ENCODE results near the gene INSIG1.
A peak's percentile ranks its signal among the peaks of the same experiment; 100 is the strongest.

INSIG1 gene

GRCh38 chr7:155313096-155313495, 15.4 kb downstream of the INSIG1 start:
- H3K27me3 ChIP-seq (ENCODE audit: insufficient read depth, low read length, poor library complexity): no peaks in the 10 kb centered on the region
- no peak for ATAC-seq (ENCODE audit: insufficient read depth, low read depth)

GRCh38 chr7:155315977-155316376, 18.3 kb downstream of the INSIG1 start:
- Histone ChIP-seq H3K9ac (ENCODE audit: low read depth, low read length) (no peak overlapping the region), H2AFZ (ENCODE audit: low read depth, low read length) (no peak overlapping the region)
- no peak for ATAC-seq (ENCODE audit: insufficient read depth, low read depth)

More at GRCh38 chr7:155313096-155313495, 15.4 kb downstream of the INSIG1 start:
- Histone ChIP-seq H3K9me3 (ENCODE audit: insufficient read depth, low read length, severe bottlenecking) (no peaks in the 10 kb centered on the region), H2AFZ (ENCODE audit: low read depth, low read length) (no peak overlapping the region), H3K4me1 (ENCODE audit: insufficient read depth, low read length) (no peaks in the 10 kb centered on the region), H3K36me3 (ENCODE audit: insufficient read depth, low read length) (peaks cover 31% of the 10 kb centered on the region), H3K27ac (ENCODE audit: low read length) (no peak overlapping the region), H3K4me3 (ENCODE audit: low read depth in 1 of 2, low read length in 2 of 2) (no peak overlapping the region), H3K9ac (ENCODE audit: low read depth, low read length) (no peak overlapping the region), H4K20me1 (ENCODE audit: insufficient read depth, low read length) (peaks cover 12% of the 10 kb centered on the region; the same call in 1 of the 2 replicates), H3K79me2 (ENCODE audit: insufficient read depth, low read length) (no peaks in the 10 kb centered on the region), H3K4me2 (ENCODE audit: insufficient read depth, low read length) (no peak overlapping the region)
- TF ChIP-seq CTCF (IDR thresholded peaks at IDR 0.05; ENCODE audit: borderline replicate concordance, extremely low read depth, low read length, poor library complexity, severe bottlenecking): no peak
- TF ChIP-seq EZH2 (IDR thresholded peaks at IDR 0.05; ENCODE audit: borderline replicate concordance, low read depth, low read length, severe bottlenecking): no peak
- no peak for DNase-seq

GRCh38 chr7:155316427-155317113, 18.9 kb downstream of the INSIG1 start:
- no peaks in the 10 kb centered on the region for H3K79me2 ChIP-seq (ENCODE audit: insufficient read depth, low read length)
- H3K4me2 ChIP-seq (ENCODE audit: insufficient read depth, low read length): no peak overlapping the region
- no peaks in the 10 kb centered on the region for H3K4me1 ChIP-seq (ENCODE audit: insufficient read depth, low read length)
- 0 out of 3 replicates have a peak, but pooled peaks have one; percentile 13 for ATAC-seq (ENCODE audit: insufficient read depth, low read depth)
- DNase-seq: no peak
- H2AFZ ChIP-seq (ENCODE audit: low read depth, low read length): no peak overlapping the region
- H3K27ac ChIP-seq (ENCODE audit: low read length): no peak overlapping the region
- H4K20me1 ChIP-seq (ENCODE audit: insufficient read depth, low read length): no peaks in the 10 kb centered on the region
- no peak overlapping the region for H3K9ac ChIP-seq (ENCODE audit: low read depth, low read length)
- no peak for TF ChIP-seq CTCF (IDR thresholded peaks at IDR 0.05; ENCODE audit: borderline replicate concordance, extremely low read depth, low read length, poor library complexity, severe bottlenecking)
- no peaks in the 10 kb centered on the region for H3K9me3 ChIP-seq (ENCODE audit: insufficient read depth, low read length, severe bottlenecking)
- H3K4me3 ChIP-seq (ENCODE audit: low read depth in 1 of 2, low read length in 2 of 2): no peak overlapping the region
- H3K36me3 ChIP-seq (ENCODE audit: insufficient read depth, low read length): peaks cover 4% of the 10 kb centered on the region; the same call in 1 of the 2 replicates
- no peaks in the 10 kb centered on the region for H3K27me3 ChIP-seq (ENCODE audit: insufficient read depth, low read length, poor library complexity)

More at GRCh38 chr7:155315977-155316376, 18.3 kb downstream of the INSIG1 start:
- no peaks in the 10 kb centered on the region for H4K20me1 ChIP-seq (ENCODE audit: insufficient read depth, low read length)
- no peak for DNase-seq
- H3K27ac ChIP-seq (ENCODE audit: low read length): no peak overlapping the region
- H3K4me3 ChIP-seq (ENCODE audit: low read depth in 1 of 2, low read length in 2 of 2): no peak overlapping the region
- no peaks in the 10 kb centered on the region for H3K4me1 ChIP-seq (ENCODE audit: insufficient read depth, low read length)
- no peaks in the 10 kb centered on the region for H3K9me3 ChIP-seq (ENCODE audit: insufficient read depth, low read length, severe bottlenecking)
- H3K27me3 ChIP-seq (ENCODE audit: insufficient read depth, low read length, poor library complexity): no peaks in the 10 kb centered on the region
- peaks cover 4% of the 10 kb centered on the region; the same call in 1 of the 2 replicates for H3K36me3 ChIP-seq (ENCODE audit: insufficient read depth, low read length)
- H3K79me2 ChIP-seq (ENCODE audit: insufficient read depth, low read length): no peaks in the 10 kb centered on the region
- no peak for TF ChIP-seq CTCF (IDR thresholded peaks at IDR 0.05; ENCODE audit: borderline replicate concordance, extremely low read depth, low read length, poor library complexity, severe bottlenecking)
- TF ChIP-seq EZH2 (IDR thresholded peaks at IDR 0.05; ENCODE audit: borderline replicate concordance, low read depth, low read length, severe bottlenecking): no peak
- H3K4me2 ChIP-seq (ENCODE audit: insufficient read depth, low read length): no peak overlapping the region

Measured in DND-41 (cell line).